Thoracic aorta (tissue), 2 donors: ENCODE results near the gene DNPH1. TPM values are rescaled to one million over a fixed set of nuclear protein-coding genes. Genes with fewer than 3 reads are reported as not detected.

ENCODE experiments used
- ATAC-seq: fragments of 150-250 bp; one replicate; pipeline ENCODE4 v1.8.0; 2017; ENCODE audit warnings: low read depth; ENCODE audit not compliant: insufficient number of reproducible peaks, low FRiP score
- DNase-seq: peaks from one replicate; pipeline ENCODE4 v3.0.0-alpha.2; 2020; ENCODE audit warnings: low spot score
- H3K27ac ChIP-seq, 2 donors: fragments of 200-600 bp; sonication (generic); 1 replicate in 1 of 2; 2 replicates in 1 of 2; pipeline ENCODE4 v1.5.1; 2016; ENCODE audit warnings: mild to moderate bottlenecking in 2 of 2, moderate library complexity in 2 of 2
- H3K27me3 ChIP-seq: fragments of 200-600 bp; sonication (generic); replicated peaks from 2 replicates; pipeline ENCODE4 v1.6.0; 2016; ENCODE audit warnings: mild to moderate bottlenecking; ENCODE audit not compliant: insufficient read depth
- H3K36me3 ChIP-seq: fragments of 200-600 bp; sonication (generic); one replicate; pipeline ENCODE4 v1.5.1; 2016
- H3K4me1 ChIP-seq, 2 donors: fragments of 200-600 bp; sonication (generic); 1 replicate in 1 of 2; 2 replicates in 1 of 2; pipeline versions ENCODE4 v1.5.1 to v1.6.0; 2016; ENCODE audit warnings: low read depth in 2 of 2, mild to moderate bottlenecking in 1 of 2; ENCODE audit not compliant: control insufficient read depth in 1 of 2
- H3K4me3 ChIP-seq: fragments of 200-600 bp; sonication (generic); 2 replicates; pipeline ENCODE4 v1.5.1; 2016; ENCODE audit warnings: mild to moderate bottlenecking
- H3K9me3 ChIP-seq: fragments of 200-600 bp; sonication (generic); 2 replicates; pipeline ENCODE4 v1.5.1; 2016
- CTCF ChIP-seq: fragments of 200-600 bp; sonication (generic); IDR thresholded peaks from one replicate; pipeline ENCODE4 v1.5.1; 2019; ENCODE audit warnings: antibody characterized with exemption
- total RNA-seq, 2 donors: library from RNA; depleted of rRNA; stranded (reverse); fragments of >200 nt; gene quantifications; one replicate each; pipeline versions ENCODE4 v1.1.0 to v1.2.3, GENCODE V29; 2016

Gene DNPH1
- total RNA-seq, 2 donors from 2014 or later, result 16.7 to 54.7 TPM

DNA sequence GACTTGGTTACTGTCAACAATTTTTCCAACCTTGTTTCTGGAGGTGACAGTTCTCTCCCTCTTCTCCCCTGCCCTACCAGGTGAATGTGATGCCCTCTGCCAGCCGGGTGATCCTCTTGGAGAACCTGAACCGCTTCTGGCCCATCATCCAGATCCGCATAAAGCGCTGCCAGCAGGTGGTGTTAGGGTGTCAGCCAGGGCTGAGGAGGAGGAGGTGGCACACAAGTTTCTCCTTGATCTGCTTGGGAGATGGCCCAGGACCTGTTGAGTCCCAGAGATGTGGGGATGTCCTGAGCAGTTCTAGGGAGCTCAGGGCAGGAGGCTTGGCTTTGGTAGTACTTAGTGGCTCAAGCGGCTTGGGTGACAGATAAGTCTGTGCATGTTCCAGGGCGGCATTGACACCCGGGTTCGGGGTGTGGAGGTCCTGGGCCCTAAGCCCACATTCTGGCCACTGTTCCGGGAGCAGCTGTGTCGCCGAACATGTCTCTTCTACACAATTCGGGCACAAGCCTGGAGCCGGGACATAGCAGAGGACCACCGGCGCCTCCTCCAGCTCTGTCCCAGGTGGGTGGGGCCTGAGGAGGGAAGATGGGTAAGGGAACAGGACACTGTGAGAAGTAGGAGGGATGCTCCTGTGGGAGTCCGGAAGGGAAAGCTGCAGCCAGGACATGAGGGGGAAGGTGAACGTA, 26.1 kb downstream of the DNPH1 start:
- no peaks in the 10 kb centered on the region for H3K27me3 ChIP-seq
- peaks cover 14% of the 10 kb centered on the region for H3K36me3 ChIP-seq
- H3K4me3 ChIP-seq, result no peak overlapping the region
- no peaks in the 10 kb centered on the region for H3K4me1 ChIP-seq
- H3K27ac ChIP-seq, result no peak overlapping the region
- no peaks in the 10 kb centered on the region for H3K9me3 ChIP-seq
- no peak for ATAC-seq
- no peak for DNase-seq
- no peak for TF ChIP-seq CTCF

GRCh38 chr6:43202451-43202850, 26.8 kb downstream of the DNPH1 start:
- H3K36me3 ChIP-seq, result peaks cover 19% of the 10 kb centered on the region
- no peaks in the 10 kb centered on the region for H3K27me3 ChIP-seq
- DNase-seq, result no peak
- ATAC-seq, result no peak
- no peaks in the 10 kb centered on the region for H3K9me3 ChIP-seq
- H3K27ac ChIP-seq, result no peak overlapping the region
- H3K4me3 ChIP-seq, result no peak overlapping the region
- no peak for TF ChIP-seq CTCF
- H3K4me1 ChIP-seq, result no peaks in the 10 kb centered on the region

GRCh38 chr6:43200541-43200940, 28.7 kb downstream of the DNPH1 start:
- H3K4me1 ChIP-seq, result no peaks in the 10 kb centered on the region
- no peak overlapping the region for H3K27ac ChIP-seq
- H3K36me3 ChIP-seq, result peaks cover 24% of the 10 kb centered on the region
- no peaks in the 10 kb centered on the region for H3K27me3 ChIP-seq
- no peak for TF ChIP-seq CTCF
- no peaks in the 10 kb centered on the region for H3K9me3 ChIP-seq
- no peak for ATAC-seq
- no peak overlapping the region for H3K4me3 ChIP-seq
- no peak for DNase-seq

DNA sequence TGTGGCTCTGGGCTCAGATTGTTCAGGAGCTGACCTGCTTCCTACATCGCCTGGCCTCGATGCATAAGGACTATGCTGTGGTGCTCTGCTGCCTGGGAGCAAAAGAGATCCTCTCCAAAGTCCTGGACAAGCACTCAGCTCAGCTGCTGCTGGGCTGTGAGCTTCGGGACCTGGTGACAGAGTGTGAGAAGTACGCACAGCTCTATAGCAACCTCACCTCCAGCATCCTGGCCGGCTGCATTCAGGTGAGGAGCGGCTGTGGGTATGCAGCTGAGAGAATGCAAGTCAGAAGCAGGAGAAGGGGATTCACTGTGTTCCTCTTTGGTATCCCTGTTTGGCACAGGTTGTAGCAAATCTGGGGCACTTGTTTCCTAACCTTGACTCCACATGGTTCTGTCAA, 29.4 kb downstream of the DNPH1 start:
- H3K36me3 ChIP-seq, result peaks cover 29% of the 10 kb centered on the region
- no peak for DNase-seq

GRCh38 chr6:43196337-43196736, 32.9 kb downstream of the DNPH1 start:
- Histone ChIP-seq H3K36me3 (peaks cover 49% of the 10 kb centered on the region), H3K27me3 (no peaks in the 10 kb centered on the region), H3K9me3 (no peaks in the 10 kb centered on the region), H3K4me3 (no peak overlapping the region), H3K4me1 (no peaks in the 10 kb centered on the region), H3K27ac (no peak overlapping the region)
- ATAC-seq (no peak), DNase-seq (no peak)
- TF ChIP-seq CTCF, result no peak

More for the DNA sequence above, 29.4 kb downstream of the DNPH1 start:
- Histone ChIP-seq H3K4me1 (no peaks in the 10 kb centered on the region), H3K27me3 (no peaks in the 10 kb centered on the region), H3K9me3 (no peaks in the 10 kb centered on the region), H3K27ac (no peak overlapping the region), H3K4me3 (no peak overlapping the region)
- ATAC-seq, result no peak
- TF ChIP-seq CTCF, result no peak
